GM18867 (cell line): ENCODE measurements around the gene COMTD1.
A peak's percentile ranks its signal among the peaks of the same experiment; 100 is the strongest.
"Not testable (repeated sequence)": the region's sequence is repeated elsewhere in the genome, so short reads cannot be mapped to it uniquely, and the experiment has no call there.

Experiments used
- ATAC-seq: cut with Tn5 transposase; IDR thresholded peaks from one replicate; pipeline ENCODE4 v1.9.1; 2021; ENCODE audit warnings: mild to moderate bottlenecking, moderate library complexity; ENCODE audit not compliant: unreplicated experiment

COMTD1 gene

GRCh38 chr10:75226095-75226494, 9.7 kb downstream of the COMTD1 start:
- no peak for ATAC-seq

DNA sequence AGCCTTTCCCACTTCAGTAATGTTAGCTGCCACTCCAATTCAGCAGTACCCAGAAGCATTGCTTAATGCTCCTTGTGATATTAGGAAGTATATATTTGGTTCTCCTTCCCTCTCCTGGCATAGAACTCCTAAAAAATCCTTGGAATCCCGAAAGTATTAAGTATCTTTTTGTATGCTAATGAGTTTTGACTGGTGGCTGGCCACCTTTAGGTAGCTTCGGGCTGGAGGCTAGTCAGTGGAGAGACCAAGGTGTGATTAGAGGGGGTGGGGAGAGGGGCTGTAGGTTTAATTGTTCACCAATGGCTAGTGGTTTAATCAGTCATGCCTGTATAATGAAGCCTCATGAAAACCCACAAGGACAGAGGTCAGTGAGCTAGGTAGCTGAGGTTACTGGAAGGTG, 12.2 kb downstream of the COMTD1 start:
- no peak for ATAC-seq

- ATAC-seq: not testable (repeated sequence)
Observed at GRCh38 chr10:75221492-75221891, 14.3 kb downstream of the COMTD1 start.

- ATAC-seq: no peak
Observed at GRCh38 chr10:75220274-75220673, 15.5 kb downstream of the COMTD1 start.

GRCh38 chr10:75212343-75212742, 23.4 kb downstream of the COMTD1 start:
- no peak for ATAC-seq

DNA sequence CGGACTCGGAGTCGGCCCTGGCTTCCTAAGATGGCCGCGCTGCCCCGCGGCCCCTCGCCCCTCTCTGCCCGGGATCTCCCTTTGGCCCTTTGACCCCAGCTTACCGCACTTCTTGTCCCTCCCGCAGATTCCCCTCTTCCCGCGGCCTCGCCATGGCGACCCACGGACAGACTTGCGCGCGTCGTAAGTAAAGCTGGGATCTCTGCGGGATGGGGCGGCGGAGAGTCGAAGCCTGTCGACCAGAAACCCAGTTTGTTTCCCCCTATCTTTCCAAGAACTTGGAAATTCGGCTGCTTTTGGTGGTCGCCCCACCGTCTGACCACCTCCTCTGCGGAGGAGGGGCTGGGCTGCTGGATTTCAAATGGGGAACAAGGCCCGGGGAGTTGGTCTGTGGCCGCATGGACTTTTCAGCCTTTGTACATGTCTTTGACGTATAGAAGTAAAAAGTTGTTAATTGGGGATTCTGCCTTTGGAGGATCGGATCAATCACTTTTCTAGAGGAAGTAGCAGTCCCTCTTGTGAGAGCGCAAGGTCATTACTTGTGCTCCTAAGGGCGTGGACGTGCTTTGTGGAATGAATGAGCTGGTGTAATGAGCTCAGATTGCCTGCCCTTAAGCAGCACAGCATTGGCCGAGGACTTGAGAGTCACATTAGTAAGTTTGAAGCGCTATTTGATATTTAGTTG, 24.6 kb downstream of the COMTD1 start:
- no peak for ATAC-seq

DNA sequence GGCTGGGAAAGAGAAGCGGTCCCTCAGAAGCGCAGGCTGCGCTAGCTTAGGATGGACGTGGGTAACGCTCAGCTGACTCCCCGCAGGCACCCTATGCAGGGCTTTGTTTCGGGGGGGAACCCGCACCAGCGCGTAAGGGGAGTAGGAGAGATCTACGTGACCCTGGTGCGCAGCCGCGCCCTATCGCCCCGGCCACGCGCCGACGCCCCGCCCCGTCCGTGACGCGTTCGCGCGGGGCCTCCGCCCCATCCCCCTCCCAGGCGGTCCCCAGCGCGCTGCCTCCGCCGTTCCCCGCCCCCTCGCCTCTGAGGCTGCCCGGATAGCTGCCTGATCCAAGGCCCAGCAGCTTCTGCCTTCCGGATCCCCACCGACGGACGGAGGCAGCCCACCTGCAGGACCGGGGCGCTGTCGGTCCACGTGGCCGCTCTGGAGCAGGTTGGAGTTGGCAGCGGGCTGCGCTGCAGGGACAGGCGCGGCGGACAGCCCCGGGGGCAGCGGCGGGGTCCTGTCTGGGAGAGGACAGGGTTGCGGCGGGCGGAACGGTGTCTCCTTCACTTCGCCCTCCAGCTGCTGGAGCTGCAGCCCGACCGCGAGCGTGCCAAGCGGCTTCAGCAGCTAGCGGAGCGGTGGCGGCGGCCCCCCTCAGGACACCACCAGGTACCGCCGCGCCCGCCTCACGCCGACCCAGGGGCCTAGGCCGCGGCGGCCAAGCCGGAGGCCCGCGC, 25.3 kb downstream of the COMTD1 start, which contains the start of gene VDAC2:
VDAC2 (plus strand) TSS at position 515 of the 725 bp plus-strand sequence. CDS start 363 bp downstream, outside the sequence.
- peak; percentile 88 for ATAC-seq

DNA sequence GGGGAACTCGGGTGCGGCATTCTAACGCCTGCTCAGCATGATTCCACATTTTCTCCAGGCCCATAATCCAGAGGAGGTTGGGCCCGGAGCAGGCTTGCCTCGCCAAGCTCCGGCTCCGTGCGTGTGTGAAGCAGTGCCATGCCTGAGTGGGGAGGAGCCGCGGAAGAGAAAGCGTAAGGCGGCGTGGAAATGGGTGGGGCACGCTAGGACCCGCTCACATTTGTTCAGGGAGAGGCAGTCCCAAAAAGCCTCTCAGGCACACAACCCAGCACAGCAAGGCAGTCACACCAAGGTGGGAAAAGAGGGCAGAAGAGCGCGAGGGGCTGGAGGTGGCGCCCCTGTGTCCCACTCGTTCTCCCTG, 25.9 kb downstream of the COMTD1 start:
- peak; percentile 50 for ATAC-seq

GRCh38 chr10:75209086-75209920, 26.5 kb downstream of the COMTD1 start:
- ATAC-seq: no peak

DNA sequence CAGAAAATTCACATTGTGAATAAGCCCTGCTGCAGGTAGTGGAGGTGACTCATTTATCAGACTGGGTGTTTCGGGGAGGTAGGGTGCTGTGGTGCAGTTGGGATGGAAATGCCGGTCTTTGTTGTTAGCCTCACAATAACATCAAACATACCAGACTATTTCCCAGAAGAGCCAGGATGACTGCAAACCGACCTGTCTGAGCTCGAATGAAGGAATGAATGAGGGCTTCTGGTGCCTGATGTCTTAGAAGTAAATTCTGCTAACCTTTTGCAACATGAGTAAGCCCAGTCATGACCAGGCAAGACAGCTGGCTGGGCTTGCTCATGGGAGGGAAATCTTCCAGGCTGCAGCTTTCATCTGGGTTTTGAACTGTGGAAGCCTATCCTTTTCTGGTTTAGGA, 27.6 kb downstream of the COMTD1 start:
- no peak for ATAC-seq

GRCh38 chr10:75207857-75208144, 28.0 kb downstream of the COMTD1 start:
- ATAC-seq: no peak

DNA sequence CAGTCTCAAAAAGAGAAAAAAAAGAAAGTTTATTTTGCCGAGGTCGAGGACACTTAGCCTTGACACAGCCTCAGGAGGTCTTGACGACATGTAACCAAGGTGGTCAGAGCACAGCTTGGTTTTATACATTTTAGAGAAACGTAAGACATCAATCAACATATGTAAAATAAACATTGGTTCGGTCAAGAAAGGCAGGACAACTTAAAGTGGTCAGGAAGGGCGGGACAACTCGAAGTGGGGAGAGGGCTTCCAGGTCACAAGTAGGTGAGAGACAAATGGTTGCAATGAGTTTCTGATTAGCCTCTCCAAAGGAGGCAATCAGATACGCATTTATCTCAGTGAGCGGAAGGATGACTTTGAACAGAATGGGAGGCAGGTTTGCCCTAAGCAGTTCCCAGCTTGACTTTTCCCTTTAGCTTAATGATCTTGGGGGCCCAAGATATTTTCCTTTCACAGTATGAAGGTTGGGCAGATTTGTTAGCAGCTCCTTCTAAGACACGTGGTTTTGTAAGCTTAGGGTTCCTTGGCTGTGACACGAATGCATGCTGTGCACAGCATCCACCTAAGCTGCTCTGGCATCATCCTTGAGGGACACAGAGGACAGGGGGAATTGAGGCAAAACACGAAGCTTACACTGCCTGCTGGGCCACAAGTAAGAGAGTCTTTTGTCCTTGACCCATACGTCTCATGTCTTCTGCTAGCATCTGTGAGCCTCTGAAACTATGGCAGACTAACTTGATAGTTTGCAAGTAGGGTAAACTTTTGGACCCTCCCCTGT, 28.5 kb downstream of the COMTD1 start:
- ATAC-seq: no peak

DNA sequence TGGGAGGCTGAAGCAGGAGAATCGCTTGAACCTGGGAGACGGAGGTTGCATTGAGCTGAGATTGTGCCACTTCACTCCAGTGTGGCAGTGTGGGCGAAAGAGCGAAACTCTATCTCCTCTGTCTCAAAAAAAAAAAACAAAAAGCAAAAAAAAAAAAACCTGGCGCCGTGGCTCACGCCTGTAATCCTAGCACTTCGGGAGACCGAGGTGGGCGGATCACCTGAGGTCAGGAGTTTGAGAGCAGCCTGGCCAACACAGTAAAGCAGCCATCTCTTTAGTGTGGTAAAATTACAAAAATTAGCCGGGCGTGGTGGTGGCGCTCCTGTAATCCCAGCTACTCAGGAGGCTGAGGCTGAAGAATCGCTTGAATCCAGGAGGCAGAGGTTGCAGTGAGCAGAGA, 29.1 kb downstream of the COMTD1 start:
- ATAC-seq: not testable (repeated sequence)

GRCh38 chr10:75205908-75206307, 29.8 kb downstream of the COMTD1 start:
- no peak for ATAC-seq

DNA sequence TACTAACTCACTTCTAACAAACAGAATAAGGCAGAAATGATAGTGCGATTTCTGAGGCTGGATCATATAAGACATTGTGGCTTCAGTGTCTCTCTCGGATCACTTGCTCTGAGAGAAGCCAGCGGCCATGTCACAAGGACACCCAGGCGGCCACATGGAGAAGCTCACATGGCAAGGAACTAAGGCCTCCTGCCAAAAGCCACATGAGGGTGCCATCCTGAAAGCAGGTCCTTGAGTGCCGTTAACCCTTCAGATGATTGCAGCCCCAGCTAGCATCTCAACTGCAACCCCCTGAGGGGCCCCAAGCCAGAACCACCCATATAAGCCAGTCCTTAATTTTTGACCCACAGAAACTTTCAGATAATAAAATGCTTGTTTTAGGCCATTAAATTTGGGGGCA, 32.0 kb downstream of the COMTD1 start:
- ATAC-seq: no peak

DNA sequence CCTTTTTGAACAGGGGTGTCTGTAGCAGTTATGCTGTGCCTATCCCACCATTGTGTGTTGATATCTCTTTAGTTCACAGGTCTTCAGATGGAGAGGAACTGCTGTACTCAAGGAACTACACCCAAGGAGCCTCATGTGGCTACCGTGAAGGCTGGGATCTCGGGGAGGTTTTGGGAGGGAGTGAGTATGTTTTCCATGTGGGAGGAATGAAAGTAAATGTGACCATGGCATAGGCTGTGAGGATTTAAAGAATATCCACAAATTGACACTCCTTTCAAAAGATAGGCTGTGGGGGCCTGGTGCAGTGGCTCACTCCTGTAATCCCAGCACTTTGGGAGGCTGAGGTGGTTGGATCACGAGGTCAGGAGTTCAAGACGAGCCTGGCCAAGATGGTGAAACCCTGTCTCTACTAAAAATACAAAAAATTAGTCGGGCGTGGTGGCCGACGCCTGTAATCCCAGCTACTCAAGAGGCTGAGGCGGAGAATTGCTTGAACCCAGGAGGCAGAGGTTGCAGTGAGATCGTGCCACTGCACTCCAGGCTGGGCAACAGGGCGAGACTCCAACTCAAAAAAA, 32.6 kb downstream of the COMTD1 start:
- not testable (repeated sequence) for ATAC-seq

GRCh38 chr10:75202321-75203045, 33.3 kb downstream of the COMTD1 start:
- ATAC-seq: no peak

- ATAC-seq: no peak
Observed at GRCh38 chr10:75201793-75202307, 33.9 kb downstream of the COMTD1 start.

- ATAC-seq: not testable (repeated sequence)
Observed at GRCh38 chr10:75199949-75200348, 35.8 kb downstream of the COMTD1 start.

GRCh38 chr10:75197906-75198305, 37.9 kb downstream of the COMTD1 start:
- no peak for ATAC-seq
